NCI-H526 (cell line): ENCODE results near the gene COPG2.
"Not testable (repeated sequence)": the region's sequence is repeated elsewhere in the genome, so short reads cannot be mapped to it uniquely, and the experiment has no call there.

ENCODE experiments used
- DNase-seq, 2 experiments: peaks; one replicate each; lab custom pipeline; 2025; lab: John Stamatoyannopoulos, UW

The COPG2 gene

DNA sequence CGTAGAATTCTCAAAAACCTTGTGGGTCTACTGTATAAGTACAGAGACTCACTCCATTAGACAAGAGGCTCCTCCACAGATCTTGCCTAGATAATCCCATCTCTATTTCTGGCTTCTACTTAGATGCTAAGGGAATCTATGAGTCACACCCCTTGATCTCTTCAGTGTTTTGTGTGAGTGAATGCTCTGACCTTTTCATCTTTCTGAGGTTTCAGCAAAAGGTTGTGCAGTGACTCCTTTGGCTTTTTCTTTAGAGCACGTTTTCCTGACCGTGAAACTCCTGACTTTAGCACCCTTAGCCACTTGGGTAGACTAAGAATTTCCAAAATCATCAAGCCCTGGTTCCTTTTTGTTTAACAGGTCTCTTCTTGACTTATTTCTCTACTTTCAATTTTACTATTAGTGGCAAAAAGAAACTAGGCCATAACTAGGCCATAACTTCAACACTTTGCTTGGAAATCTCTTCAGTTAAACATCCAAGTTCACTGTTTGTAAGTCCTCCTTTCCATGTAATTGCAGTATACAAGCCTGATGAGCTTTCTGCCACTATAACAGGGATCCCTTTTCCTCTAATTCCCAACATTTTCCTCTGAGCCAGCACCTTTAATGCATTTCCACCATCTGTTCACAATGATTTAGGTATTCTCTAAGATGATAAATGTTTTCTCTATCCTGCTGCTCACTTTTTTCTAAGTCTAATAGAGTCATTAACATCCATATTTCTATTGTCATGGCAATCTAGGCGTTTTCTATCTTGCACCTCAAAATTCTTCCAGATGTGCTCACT, 19.4 kb downstream of the COPG2 start:
- no peak for DNase-seq

DNA sequence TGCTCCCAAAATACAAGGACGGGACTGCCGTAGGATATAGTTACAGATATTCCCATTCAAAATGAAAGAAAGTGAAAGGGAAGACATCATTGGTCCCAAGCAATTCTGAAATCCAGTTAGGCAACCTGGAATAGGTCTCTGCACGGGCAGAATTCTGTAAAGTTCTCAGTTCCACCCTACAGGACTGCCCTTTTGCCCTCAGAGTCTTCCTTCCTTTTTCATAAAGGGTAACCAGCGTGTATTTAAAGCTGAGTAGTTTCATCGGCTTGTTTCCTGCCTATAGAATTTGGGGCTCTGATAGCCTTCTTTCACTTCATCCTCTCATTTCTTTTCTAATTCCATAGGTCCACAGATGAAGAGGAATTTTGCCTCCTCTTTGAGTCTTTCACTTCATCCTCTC, 20.0 kb downstream of the COPG2 start:
- DNase-seq, result no peak

DNA sequence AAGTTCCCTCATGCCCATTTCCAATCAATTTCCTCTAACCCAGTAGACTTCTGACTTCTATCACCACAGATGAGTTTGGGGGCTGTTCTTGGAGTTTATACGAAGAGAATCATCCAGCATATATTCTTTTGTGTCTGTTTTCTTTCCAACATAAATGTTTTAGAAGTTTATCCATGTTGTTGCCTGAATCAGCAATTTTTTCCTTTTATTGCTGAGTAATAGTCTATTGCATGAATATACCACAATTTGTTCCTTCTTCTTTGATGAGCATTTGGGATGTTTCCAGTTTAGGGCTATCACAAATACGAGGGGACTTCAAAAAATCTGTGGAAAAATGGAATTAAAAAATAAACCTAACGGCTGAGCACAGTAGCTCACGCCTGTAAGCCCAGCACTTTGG, 26.2 kb downstream of the COPG2 start:
- no peak for DNase-seq

DNA sequence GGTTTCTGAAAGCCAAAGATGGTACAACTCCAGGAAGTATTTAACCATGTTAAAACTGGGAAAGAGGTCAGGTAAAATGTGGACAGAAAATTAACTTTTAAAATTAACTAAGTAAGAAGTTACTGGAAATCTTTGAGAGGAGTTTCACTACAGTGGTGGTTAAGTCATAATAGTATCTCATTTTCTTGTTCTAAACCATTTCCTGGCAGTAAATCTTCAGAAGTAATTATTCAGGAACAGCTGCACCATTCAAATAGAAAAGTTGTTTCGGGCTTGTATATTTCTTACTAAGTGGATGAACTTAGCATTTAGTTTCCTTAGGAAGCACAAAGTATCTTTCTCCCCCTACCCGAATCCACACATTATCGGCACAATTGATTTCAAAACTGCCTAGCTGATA, 27.1 kb downstream of the COPG2 start:
- no peak for DNase-seq

DNA sequence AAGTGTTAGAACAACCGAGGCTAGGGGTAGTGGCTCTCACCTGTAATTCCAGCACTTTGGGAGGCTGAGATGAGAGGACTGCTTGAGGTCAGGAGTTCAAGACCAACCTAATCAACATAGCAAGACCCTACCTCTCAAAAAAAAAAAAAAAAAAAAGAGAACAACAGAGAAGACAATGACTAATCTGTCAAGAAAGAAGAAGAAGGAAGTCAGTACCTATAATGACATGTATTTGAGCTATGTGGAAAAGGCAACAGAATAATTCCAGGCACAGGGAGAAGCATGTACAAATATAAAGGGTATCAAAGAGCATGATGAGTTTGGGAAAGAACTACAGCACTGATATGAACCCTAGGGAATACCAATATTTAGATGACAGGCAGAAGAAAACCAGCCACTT, 27.5 kb downstream of the COPG2 start:
- no peak for DNase-seq

DNA sequence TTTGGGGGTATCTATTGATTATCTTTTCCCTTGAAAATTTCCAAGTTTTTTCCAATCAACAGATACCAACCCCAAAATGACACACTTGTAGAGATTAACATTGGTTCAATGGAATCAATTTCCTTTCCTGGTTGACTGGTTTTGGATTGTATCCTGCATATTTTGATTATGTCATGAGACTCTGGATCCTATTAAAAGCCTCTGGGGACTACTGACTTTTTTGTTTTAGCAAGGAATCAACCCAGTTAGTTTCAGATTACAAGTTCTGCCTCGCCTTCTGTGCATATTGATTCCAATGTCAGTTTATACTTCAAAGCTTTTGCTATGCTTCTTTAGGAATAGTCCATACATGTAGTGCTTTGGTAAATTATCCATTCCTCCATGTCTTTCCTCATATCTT, 29.2 kb downstream of the COPG2 start:
- DNase-seq, result no peak

DNA sequence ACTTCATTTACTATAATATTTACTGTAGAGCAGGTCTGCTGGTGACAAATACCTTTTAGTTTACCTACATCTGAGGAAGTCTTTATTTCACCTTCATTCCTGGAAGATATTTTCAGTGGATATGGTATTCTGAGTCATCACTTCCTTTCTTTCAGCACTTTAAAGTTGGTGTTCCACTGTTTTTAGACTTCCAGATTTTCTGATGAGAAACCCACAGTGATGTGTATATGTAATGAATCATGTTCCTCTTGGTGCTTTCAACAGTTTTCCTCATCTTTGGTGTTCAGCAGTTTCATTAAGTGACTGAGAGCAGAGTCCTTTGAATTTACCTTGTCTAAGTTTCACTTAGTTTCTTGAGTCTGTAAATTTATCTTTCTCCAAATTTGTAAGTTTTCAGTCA, 36.4 kb downstream of the COPG2 start:
- DNase-seq, result no peak

DNA sequence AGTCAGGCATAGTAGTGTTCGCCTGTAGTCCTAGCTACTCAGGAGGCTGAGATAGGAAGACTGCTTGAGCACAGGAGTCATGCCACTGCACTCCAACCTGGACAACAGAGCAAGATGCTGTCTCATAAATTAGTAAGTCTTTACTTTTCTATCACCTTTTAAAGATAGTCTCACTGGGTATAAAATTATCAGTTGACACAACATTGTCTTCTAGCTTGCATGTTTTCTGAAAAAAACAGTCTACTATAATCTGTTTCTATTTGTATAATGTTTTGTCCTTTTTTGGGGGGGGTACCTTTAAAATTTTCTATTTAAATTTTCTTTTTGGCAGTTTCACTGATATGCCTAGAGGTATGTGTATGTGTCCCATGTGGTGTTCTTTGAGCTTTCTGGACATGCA, 39.6 kb downstream of the COPG2 start:
- no peak for DNase-seq

DNA sequence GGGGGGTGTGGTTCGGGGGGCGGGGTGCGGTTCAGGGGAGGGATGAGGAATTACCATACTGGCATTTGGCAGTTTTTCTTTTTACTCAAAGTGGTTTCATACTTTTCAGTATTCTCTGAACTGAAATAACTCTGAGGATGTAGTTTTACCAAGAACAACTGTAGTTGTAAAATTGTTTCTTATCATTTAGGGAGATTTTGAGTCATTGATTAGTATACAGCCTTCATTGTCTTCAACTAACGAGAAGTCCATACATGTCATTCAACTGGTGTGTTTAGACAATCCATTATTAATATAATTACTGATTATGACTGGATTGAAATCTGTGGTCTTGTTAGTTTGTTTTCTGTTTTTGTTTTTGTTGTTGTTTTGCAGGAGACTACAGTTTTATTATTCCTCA, 40.8 kb downstream of the COPG2 start:
- DNase-seq, result no peak

DNA sequence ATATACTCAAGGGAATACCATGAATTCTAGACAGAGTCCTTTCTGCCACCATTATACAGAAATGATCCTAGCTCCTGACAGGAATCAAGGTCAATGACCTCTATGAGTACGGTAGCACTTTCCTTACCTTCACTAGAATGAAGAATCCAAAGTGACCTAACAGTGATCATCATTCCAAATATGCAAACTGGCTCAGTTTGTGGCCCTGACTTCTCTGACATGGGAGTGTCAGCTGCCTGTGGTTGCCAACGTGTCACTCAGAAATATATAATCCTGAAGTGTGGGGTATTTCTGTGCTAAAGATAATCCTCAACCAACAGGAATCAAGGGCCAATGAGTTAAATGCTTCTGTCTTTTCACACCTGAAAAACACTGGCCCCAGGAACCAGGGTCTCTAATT, 45.7 kb downstream of the COPG2 start:
- DNase-seq, result no peak

DNA sequence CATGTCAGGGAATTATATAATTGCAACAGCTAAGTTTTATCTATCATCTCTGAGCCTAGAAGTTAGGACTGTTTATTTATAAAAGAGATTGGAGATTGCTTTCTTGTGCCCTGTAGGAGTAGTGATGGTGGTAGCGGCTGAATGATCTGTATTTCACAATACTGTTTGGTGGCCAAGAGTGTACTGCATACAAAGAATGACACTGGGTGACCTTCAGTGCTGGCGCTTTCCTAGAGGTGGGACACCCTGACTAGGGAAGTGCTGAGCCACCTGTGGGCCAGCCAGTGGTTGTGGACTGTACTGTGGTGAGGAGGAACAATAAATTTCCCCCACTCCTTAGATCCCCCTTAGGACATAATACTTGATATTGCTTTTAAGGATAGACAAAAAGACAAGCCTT, 53.0 kb downstream of the COPG2 start:
- DNase-seq, result no peak

DNA sequence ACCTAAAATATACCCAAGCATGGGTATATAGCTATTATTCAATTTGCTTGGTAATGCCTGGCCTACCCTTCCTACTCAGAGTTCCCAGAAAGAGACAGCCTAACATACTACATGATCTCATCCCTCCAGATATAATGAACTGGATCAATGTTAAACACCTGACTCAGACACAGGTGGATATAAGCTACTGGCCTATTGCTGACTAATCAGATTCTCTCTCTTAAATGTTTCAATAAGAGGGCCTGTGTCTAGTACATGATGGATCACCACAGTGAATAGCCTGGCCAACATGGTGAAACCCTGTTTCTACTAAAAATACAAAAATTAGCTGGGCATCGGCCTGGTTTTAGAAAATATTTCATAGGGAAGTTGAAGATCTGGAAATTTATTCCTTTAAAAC, 54.1 kb downstream of the COPG2 start:
- DNase-seq, result no peak

DNA sequence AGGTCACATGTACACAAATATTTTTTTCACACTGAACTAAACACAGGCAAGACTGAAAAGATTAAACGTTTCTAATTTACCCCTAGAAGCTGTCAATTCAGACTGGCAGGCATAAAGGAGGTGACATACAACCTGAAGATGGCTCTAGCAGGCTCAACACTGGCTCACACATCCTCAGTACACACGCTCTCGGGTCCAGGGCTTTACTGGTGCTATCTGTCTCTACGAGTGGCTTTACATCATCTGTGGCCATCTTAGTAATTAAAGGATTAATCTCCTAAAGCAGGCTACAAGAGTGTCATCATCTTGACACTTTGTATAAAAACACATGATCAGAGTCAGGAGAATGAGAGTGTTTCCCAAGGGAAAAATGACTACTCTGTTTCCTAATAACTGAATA, 57.3 kb downstream of the COPG2 start:
- peak in 1 of 2 experiments; percentile 15 for DNase-seq

DNA sequence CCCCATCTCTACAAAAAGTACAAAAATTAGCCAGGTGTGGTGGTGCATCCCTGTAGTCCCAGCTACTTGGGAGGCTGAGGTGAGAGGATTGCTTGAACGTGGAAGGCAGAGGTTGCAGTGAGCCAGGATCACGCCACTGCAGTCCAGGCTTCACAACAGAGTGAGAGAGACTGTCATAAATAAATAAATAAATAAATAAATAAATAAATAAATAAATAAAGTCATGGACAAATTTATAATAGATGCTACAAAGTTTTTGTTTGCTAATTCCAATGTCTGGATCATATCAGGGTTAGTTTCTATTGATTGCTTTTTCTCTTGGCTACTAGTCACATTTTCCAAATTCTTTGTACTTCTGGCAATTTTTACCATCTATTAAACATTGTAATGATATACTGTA, 61.5 kb downstream of the COPG2 start:
- not testable (repeated sequence) for DNase-seq

DNA sequence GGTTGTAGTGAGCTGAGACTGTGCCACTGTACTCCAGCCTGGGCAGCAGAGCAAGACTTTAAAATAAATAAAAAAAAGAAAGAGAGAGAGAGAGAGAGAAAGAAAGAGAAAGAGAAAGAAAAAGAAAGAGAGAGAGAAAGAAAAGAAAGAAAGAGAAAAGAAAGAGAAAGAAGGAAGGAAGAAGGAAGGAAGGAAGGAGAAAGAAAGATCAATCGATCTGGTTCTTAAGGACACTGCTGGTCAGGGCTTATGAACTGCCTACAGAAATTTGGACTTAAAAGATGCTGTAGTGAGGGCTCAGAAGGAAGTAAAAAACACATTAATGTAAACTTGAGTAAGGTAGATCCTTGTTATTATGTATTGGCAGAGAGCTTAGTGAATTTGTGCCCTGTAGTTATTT, 62.4 kb downstream of the COPG2 start:
- no peak for DNase-seq

DNA sequence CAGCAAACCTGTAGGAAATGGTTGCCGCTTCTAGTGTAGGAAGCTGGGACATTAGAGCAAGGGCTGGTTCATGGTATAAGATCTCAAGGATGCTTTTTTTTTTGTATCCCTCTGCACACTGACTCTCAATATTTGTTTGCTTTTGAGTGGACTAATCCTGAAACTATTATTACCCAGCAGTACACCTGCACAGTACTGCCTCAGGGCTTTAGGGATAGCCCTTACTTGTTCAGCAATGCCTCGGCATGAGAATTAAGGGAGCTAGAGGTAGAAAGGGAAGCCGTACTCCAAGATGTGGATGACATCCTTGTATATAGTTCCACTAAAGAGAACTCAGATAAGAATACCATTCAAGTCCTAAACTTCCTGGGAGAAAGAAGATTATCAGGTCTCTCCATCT, 70.5 kb downstream of the COPG2 start:
- DNase-seq, result no peak

DNA sequence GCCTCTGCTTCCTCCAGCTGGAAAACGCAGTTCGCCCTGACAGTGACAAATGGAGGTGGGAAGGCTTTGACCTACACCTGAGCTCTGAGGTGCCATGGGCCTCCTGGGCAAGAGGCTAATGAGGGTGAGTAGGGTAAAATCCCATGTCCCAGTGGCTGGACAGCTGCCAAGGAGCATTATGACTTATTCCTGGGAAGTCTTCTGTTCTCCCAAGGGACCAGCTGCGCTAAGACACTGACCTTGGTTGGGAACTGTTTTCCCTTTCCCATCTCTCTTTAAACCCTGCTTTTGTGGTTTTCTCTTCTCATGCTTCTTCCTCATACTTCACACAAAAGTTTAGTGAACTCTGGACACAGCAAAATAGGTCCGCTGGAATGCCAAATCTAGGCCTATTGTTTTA, 72.6 kb downstream of the COPG2 start:
- DNase-seq, result no peak

DNA sequence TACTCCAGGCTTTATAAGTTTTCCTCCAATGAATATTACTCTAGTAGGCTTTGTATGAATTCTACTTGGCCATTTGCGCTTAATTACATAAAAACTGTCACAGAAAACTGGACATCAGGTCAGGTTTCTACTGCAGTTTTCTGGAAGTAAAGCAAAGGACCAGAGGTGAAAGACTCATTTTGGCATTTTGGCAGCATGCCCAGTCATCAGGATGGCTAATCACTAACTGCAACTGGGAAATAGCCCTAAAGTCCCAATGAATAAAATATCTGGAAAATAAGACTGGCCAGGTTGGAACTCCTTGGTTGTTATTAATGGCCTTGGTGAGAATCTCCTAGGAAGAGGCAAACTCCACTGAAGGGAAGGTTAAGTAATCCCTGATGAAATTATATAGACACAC, 75.5 kb downstream of the COPG2 start:
- no peak for DNase-seq

DNA sequence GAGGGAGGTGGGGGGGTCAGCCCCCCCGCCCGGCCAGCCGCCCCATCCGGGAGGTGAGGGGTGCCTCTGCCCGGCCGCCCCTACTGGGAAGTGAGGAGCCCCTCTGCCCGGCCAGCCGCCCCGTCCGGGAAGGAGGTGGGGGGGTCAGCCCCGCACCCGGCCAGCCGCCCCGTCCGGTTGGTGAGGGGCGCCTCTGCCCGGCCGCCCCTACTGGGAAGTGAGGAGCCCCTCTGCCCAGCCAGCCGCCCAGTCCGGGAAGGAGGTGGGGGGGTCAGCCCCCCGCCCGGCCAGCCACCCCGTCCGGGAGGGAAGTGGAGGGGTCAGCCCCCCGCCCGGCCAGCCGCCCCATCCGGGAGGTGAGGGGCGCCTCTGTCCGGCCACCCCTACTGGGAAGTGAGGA, 77.1 kb downstream of the COPG2 start:
- not testable (repeated sequence) for DNase-seq

DNA sequence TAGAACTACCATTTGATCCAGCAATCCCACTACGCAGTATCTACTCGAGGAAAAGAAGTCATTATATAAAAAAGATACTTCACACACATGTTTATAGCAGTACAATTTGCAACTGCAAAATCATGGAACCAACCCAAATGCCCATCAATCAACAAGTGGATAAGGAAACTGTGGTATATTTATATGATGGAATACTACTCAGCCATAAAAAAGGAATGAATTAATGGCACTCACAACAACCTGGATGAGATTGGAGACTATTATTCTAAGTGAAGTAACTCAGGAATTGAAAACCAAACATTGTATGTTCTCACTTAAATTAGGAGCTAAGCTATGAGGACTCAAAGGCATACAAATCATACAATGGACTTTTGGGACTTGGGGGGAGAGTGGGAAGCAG, 82.6 kb downstream of the COPG2 start:
- not testable (repeated sequence) for DNase-seq

DNA sequence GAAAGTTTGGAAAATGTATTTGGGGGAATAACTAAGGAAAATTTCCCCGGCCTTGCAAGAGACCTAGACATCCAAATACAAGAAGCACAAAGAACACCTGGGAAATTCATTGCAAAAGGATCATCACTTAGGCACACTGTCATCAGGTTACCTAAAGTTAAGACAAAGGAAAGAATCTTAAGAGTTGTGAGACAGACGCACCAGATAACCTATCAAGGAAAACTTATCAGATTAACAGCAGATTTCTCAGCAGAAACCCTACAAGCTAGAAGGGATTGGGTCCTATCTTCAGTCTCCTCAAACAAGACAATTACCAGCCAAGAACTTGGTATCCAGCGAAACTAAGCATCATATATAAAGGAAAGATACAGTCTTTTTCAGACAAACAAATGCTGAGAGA, 93.4 kb downstream of the COPG2 start:
- not testable (repeated sequence) for DNase-seq

DNA sequence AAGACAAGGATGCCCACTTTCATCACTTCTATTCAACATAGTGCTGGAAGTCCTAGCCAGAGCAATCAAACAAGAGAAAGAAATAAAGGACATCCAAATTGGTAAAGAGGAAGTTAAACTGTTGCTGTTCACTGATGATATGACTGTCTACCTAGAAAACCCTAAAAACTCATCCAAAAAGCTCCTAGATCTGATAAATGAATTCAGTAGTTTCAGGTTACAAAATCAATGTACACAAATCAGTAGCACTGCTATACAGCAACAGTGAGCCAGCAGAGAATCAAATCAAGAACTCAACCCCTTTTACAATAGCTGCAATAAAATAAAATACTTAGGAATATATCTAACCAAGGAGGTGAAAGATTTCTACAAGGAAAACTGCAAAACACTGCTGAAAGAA, 98.4 kb downstream of the COPG2 start:
- not testable (repeated sequence) for DNase-seq

DNA sequence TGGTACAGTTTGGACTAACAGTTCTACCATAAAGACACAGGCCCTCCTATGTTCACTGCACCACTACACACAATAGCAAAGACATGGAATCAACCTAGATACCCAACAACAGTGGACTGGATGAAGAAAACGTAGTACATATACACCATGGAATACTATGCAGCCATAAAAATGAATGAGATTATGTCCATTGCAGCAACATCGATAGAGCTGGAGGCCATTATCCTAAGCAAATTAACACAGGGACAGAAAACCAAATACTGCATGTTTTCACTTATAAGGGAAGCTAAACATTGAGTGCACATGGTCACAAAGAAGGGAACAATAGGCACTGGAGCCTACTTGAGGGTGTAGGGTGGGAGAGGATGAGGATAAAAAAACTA, 101.7 kb downstream of the COPG2 start:
- DNase-seq, result no peak

DNA sequence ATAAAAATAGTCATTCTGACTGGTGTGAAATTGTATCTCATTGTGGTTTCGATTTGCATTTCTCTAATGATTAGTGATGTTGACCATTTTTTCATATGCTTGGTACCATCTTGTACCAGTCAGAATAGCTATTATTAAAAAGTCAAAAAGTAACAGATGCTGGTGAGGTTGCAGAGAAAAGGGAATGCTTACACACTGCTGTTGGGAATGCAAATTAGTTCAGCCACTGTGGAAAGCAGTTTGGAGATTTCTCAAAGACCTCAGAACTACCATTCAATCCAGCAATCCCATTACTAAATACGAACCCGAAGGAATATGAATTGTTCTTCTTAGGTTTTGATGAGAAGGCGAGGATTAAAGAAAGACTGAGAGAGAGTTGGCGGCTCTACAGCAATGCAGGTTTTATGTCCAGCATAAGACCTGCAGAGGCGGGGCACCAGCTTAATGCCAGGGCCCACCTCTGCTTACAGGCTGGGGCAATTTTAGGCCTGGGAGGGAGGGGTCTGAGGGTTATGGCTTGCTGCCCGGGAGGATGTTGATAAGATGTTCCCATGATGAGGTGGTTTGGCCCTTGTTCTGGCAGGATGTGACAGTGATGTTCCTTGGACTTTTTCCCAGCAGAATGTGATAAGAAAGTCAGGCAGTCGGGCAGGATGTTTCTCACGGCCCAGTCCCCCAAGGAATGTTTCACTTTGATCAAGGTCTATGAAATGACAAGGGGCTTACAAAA, 102.2 kb downstream of the COPG2 start:
- DNase-seq, result no peak
